GM12891 (cell line): ENCODE results near the gene DNAJC18.
A peak's percentile ranks its signal among the peaks of the same experiment; 100 is the strongest.

Experiments
- POLR2A ChIP-seq: IDR thresholded peaks from 2 replicates; pipeline ENCODE4 v1.6.1; 2011; ENCODE audit warnings: low read depth, low read length, control low read depth
- POLR2AphosphoS5 ChIP-seq: IDR thresholded peaks from 2 replicates; pipeline ENCODE4 v1.6.1; 2011; ENCODE audit warnings: low read depth, low read length, control low read depth
- POU2F2 ChIP-seq: IDR thresholded peaks from 2 replicates; pipeline ENCODE4 v1.6.1; 2011; ENCODE audit warnings: low read depth, mild to moderate bottlenecking, control low read depth, low read length, moderate library complexity
- TAF1 ChIP-seq: IDR thresholded peaks from 2 replicates; pipeline ENCODE4 v1.6.1; 2011; ENCODE audit warnings: low read depth, low read length, control low read depth

DNA sequence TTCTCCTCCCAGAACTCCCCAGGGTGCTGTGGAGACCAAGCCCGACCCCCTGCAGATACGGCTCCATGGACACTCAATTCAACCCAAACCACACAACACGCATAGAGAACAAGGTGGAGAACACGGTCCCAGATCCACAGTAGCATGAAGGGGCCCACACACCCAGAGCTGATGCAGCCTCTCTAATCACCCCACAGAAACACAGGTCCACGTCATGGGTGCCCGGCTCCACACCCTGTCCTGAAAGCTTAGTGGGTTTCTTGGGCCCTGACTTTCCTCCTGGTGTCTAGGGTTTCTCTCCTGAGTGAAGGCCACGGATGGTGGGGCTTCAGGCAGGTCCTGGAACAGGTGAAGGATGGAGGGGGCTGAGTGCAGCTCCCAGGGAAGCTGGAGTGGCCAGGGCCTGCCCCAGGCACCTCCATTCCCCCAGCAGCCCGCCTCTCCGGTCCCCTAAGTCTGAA lies 54.7 kb downstream of the DNAJC18 start:
- TF ChIP-seq POLR2A = peak; percentile 53; the same call in 1 of the 2 replicates
- TF ChIP-seq POU2F2 = no peak
- 0 out of 2 replicates have a peak, but pooled peaks have one; percentile 40 for TF ChIP-seq POLR2AphosphoS5
- no peak for TF ChIP-seq TAF1
